A549 (cell line): ENCODE results near the gene MID1IP1.

ENCODE experiments used
- CHD4 ChIP-seq: fragments of 200-600 bp; sonication (generic); IDR thresholded peaks from 2 replicates; pipeline ENCODE4 v1.6.1; 2016; ENCODE audit warnings: antibody characterized with exemption, mild to moderate bottlenecking, borderline replicate concordance
- EP300 ChIP-seq, 2 experiments: fragments of >200 bp; sonication (Bioruptor Twin); formaldehyde crosslinking; IDR thresholded peaks; 2 replicates in 1 of 2; 3 replicates in 1 of 2; pipeline ENCODE4 v1.6.1; 2016 to 2017
- KDM1A ChIP-seq: fragments of 200-600 bp; sonication (generic); IDR thresholded peaks from 2 replicates; pipeline ENCODE4 v1.6.1; 2016; ENCODE audit warnings: low read depth, mild to moderate bottlenecking
- POLR2A ChIP-seq: IDR thresholded peaks from 2 replicates; pipeline ENCODE4 v1.6.1; 2012; ENCODE audit warnings: mild to moderate bottlenecking, low read length
- RFX5 ChIP-seq: fragments of 450-650 bp; IDR thresholded peaks from 2 replicates; pipeline ENCODE4 v1.7.1; 2014; ENCODE audit warnings: antibody characterized with exemption, mild to moderate bottlenecking, moderate library complexity
- SREBF2 ChIP-seq: fragments of 450-650 bp; IDR thresholded peaks from 2 replicates; pipeline ENCODE4 v1.6.1; 2014; ENCODE audit warnings: mild to moderate bottlenecking, moderate library complexity
- TF ChIP-seq, protein P1 (sequence below): fragments of >200 bp; sonication (Bioruptor Twin); formaldehyde crosslinking; IDR thresholded peaks from 3 replicates; pipeline ENCODE4 v1.5.1; 2016
- TF ChIP-seq, protein P2 (sequence below): fragments of >200 bp; sonication (Bioruptor Twin); formaldehyde crosslinking; IDR thresholded peaks from 2 replicates; pipeline ENCODE4 v1.6.1; 2016
- TF ChIP-seq, protein P3 (sequence below): IDR thresholded peaks from 2 replicates; pipeline ENCODE4 v1.6.1; 2012
- TF ChIP-seq, protein P4 (sequence below): IDR thresholded peaks from 2 replicates; pipeline ENCODE4 v1.6.1; 2012

DNA sequence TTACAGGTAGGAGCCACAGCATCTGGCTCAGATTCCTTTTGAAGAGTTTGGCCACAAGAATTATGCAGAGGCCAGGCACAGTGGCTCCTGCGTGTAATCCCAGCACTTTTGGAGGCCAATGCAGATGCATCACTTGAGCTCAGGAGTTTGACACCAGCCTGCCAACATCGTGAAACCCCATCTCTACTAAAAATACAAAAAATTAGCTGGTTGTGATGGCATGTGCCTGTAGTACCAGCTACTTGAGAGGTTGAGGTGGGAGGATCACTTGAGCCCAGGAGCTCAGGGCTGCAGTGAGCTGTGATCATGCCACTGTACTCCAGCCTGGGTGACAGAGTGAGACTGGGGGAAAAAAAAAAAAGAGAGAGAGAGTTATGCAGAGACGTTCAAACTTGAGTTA, 53.0 kb downstream of the MID1IP1 start:
- no peak for TF ChIP-seq EP300 (IDR thresholded peaks at IDR 0.05)
- TF ChIP-seq, protein P1, sequence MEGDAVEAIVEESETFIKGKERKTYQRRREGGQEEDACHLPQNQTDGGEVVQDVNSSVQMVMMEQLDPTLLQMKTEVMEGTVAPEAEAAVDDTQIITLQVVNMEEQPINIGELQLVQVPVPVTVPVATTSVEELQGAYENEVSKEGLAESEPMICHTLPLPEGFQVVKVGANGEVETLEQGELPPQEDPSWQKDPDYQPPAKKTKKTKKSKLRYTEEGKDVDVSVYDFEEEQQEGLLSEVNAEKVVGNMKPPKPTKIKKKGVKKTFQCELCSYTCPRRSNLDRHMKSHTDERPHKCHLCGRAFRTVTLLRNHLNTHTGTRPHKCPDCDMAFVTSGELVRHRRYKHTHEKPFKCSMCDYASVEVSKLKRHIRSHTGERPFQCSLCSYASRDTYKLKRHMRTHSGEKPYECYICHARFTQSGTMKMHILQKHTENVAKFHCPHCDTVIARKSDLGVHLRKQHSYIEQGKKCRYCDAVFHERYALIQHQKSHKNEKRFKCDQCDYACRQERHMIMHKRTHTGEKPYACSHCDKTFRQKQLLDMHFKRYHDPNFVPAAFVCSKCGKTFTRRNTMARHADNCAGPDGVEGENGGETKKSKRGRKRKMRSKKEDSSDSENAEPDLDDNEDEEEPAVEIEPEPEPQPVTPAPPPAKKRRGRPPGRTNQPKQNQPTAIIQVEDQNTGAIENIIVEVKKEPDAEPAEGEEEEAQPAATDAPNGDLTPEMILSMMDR = no peak
- TF ChIP-seq POLR2A = no peak
- TF ChIP-seq CHD4 = no peak
- TF ChIP-seq KDM1A = no peak
- TF ChIP-seq, protein P2, sequence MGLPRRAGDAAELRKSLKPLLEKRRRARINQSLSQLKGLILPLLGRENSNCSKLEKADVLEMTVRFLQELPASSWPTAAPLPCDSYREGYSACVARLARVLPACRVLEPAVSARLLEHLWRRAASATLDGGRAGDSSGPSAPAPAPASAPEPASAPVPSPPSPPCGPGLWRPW = no peak
- TF ChIP-seq, protein P3, sequence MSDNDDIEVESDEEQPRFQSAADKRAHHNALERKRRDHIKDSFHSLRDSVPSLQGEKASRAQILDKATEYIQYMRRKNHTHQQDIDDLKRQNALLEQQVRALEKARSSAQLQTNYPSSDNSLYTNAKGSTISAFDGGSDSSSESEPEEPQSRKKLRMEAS = no peak
- TF ChIP-seq RFX5 = no peak
- TF ChIP-seq, protein P4, sequence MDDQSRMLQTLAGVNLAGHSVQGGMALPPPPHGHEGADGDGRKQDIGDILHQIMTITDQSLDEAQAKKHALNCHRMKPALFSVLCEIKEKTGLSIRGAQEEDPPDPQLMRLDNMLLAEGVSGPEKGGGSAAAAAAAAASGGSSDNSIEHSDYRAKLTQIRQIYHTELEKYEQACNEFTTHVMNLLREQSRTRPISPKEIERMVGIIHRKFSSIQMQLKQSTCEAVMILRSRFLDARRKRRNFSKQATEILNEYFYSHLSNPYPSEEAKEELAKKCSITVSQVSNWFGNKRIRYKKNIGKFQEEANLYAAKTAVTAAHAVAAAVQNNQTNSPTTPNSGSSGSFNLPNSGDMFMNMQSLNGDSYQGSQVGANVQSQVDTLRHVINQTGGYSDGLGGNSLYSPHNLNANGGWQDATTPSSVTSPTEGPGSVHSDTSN = no peak
- TF ChIP-seq SREBF2 = no peak
